HG02852 (cell line): Measurements from ENCODE around the gene CHI3L1.

Source experiments
- ATAC-seq: cut with Tn5 transposase; IDR thresholded peaks from one replicate; pipeline ENCODE4 v1.9.1; 2021; ENCODE audit warnings: mild to moderate bottlenecking, moderate library complexity; ENCODE audit not compliant: unreplicated experiment

Gene CHI3L1

DNA sequence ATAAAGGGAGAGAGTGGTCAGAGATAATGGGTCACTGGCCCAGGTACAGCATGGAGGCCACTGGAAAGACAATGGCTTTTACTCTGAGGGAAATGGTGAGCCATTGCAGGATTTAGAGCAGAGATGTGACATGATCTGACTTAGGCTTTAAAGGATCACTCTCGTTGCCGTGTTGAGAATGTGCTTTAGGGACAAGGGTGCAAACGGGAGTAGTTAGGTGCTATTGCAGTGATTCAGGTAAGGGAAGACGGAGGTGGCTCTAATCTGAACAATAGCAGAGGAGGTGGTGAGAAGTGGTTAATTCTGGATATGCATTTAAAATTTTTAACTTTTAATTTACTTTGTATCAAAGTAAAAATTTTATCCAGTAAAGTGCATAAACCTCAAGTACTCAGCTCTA lies 49.2 kb downstream of the CHI3L1 start:
- no peak for ATAC-seq

DNA sequence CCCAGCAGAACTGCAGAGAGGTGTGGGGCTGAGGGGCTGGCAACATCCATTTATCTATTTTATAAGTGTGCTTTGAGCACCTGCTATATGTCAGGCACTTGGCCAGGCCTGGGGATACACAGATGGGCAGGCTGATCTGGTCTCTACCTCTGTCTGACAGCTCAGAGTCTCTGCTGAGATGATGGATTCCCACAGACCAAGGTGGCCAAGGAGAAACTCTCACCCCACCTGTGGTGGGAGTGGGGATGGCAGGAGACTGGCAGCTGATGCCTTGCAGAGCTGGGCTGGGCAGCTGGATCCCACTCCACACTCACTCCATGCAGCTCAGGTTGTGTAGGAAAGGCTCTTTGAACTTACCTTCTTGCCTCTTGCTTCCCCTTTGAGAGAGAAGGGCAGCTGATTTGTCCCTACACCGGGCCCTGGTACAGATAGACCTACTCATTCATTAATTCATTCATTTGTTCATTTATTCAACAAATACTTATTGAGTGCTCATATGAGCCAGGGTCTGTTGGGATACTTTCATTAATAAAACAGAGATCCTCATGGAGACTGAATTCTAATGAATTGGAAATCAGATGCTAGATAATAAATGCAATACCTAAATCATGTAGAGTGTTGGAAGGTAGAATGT lies 50.0 kb downstream of the CHI3L1 start:
- ATAC-seq: no peak

DNA sequence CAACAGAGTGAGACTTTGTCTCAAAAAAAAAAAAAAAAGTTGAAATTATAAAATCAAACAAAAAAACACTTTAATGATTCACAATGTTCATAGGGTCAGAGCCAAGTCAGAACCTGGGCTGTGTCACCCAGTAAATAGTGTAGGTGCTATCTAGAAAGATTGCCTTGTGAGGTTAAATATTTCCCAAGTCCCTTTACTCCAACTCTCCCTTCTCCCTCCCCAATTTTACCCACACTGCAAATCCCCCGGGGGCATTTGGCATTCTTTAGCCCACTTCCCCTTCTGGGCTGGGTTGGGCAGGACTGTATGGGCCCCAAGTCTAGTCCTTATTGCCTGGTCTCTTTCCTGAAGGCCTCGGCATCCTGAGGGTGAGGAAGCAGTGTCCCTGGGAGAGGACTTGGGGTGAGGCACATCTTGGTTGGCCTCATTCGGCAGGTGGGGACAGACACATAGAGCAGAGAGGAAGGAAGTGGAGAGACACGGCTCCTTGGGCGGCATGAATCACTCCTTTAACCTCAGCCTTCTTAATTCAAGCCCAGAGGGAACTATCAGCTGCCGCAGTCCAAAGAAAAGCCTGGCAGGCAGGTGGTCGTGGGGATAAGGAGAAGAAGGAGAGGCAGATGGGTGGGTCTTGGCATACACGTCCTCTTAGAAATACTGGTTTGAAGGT lies 50.7 kb downstream of the CHI3L1 start:
- ATAC-seq: no peak

DNA sequence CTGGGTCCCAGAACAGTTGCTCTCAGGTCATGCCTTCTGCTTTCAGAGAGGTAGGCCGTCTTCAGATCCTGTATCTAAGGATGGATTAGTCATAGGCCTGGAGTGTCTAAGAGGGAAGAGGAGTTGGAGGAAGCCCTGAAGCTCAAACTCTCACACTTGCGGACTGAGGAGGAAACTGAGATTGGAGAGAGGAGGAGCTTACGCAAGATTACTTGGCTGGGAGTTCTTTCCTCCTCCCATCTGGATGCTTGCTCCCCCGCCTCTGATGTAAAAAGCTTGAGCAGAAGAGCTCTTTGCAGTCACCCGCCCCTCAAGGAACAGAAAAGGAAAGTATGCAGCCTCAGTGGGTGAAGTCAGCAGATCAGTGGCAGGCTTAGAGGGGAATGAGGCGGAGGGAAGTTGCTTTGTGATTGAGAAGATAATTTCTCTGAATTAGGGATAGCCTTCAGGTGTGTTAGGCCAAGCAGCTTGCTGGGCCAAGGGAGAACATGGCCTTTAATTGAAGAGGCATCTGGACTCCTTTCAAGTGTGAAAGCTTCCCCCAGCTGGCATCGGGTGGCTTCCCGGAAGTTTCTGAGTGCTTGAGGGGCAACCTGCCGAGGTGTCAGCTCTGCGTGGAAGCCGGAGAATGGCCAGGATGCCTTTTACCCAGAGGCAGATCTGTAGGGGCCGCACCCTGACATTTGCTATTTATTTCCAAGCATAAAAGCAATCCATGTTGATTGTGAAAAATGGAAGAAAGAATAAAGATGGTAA lies 52.4 kb downstream of the CHI3L1 start:
- ATAC-seq: no peak

DNA sequence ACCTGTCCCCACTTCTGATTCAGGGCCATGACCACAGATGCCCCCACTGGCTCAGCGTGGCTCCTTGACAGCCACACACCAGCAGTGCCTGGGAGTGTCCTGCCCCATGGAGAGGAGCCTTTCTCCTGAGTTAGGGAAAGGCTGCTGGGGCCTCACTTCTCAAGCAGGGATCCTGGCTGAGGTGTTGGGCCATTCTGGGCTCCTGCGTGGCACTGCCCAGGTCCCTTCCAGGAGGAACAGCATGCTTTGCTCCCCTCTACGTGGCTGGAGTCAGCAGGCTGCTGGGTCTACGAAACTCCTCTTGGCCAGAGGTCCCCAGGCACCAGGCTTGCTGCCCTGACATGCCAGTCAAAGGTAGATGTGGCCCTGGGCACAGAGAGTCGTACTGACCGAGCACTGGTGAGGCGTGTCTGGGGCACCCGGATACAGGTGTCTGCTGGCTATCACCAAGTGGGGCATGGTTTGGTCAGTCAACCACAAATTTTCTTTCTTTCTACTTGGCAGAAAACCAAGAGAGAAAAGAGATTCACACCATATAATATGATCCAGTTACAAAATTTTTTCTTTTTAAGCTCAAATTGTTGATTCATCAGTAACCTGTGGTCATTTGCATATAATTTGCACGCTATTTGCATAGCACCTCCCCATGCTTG lies 54.8 kb downstream of the CHI3L1 start:
- ATAC-seq: no peak

DNA sequence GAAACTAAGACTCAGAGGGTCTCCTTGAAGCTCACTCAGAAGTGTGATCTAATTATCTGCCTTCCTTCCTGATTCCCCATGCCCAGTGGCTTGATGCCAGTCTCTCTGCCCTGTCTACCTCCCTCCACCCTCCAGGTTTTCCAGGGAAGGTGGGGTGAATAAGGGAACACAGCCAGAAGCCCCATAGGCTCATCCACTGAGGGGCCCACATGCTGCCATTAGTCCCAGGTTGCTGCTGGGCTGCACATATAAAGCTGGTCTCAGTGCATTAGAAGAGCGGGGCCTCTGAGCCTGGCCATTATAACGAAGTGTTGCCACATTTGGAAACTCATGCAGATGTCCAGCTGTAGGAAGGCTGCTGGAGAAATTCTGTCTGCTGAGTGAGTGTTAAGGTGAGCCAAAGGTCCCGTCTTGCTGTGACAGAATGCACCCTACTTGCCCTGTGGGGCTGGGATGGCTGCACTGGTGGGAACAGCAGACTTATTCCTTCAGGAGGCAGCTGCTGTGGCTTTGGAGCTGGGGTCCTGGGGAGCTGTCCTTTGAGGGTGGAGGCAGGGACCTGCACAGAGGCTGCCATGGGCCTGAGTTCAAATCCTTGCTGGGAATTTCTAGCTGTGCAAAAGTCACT lies 56.0 kb downstream of the CHI3L1 start:
- no peak for ATAC-seq

DNA sequence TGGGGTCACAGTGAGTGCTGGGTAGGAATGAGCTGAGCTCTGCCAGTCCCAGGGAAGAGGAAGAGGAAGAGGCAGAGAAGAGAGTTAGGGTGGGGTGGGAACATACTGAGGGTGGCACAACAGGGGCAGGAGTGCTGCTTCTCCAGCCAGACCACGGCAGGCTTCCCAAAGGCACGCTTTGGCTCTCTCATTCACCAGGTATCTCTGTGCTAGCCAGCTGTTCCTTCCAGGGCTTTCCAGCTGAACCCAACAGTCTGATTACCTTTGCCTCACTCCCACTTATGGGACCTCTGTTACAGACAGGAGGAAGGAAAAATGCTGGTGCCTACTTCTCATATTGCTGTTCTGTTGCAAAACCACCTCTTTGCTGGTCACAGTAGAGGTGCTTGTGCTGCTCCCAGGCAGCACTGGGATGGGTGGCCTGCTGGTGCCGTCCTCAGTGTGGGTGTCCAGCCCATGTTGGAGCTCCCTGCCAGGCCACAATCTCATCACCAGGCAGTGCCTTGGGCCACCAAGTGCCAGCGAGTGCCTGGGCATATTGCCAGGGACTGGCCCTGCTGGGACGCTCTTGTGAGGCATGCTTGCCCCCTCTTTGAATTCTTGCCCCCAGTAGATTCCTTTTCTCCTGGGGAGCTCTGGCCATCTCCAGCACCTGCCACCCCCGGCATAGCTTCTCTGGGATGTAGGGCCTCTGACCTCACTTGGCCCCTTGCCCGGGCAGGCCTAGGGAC lies 56.8 kb downstream of the CHI3L1 start:
- no peak for ATAC-seq
